Frontal cortex (tissue), 4 donors: Measurements from ENCODE around the gene PTGR2. TPM values are rescaled to one million over a fixed set of nuclear protein-coding genes. Genes with fewer than 3 reads are reported as not detected.
"Not testable (repeated sequence)": the region's sequence is repeated elsewhere in the genome, so short reads cannot be mapped to it uniquely, and the experiment has no call there.

Experiments used
- DNase-seq, 2 donors: peaks; one replicate each; pipeline ENCODE4 v3.0.0; 2012; ENCODE audit warnings: low spot score in 2 of 2
- FAIRE-seq: peaks from 2 replicates; lab custom pipeline; 2012; peaks lifted over from hg19 to GRCh38; lab: Jason Lieb, UNC
- total RNA-seq: library from RNA; depleted of rRNA; stranded (reverse); fragments of >200 nt; gene quantifications from one replicate; pipeline ENCODE4 v1.2.3, GENCODE V29; 2014
- donor health status: control.
- donor health status: control.
- donor health status: control.

The PTGR2 gene
- total RNA-seq, 1 donor from 2014 or later = 4.9 TPM

DNA sequence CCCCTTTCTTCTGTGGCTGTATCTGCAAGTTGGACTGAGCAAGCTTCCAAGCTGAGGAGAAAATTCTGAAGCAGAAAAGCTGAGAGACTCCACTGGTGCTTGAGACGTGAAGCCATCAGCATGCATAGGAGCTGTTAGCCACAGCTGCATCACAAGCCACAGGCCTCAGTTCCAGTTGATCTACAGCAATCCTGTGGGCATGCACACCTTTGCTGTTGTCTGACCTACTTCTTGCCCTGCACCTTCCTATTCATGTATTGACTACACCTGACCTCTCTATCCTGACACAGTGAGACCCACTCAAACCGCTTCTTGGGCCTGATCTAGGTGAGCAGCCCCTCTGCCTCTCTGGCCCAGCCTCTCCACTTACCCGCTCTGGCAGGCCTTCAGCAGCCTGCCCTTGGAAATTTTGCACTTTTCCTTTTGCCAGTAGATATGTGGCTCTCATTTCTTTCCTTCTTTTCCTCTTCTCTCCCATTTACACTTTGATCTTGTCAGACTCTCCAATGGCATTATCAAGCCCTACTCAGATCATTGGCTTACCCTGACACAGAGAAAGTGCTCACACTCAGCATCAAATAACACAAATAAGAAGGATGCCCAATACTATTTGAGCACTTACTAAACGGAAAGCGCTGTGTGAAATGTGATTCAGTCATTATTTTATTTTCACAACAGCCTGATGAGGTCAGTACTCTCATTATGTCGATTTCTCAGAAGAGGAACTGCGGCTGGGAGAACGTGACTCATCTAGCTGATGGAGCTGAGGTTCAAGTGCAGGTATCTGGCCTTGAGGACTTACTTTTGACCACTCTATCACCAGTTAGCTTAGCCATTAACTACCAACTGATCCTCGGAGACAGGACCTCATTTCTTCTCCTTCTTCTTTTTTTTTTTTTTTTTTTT is 21.9 kb upstream of the PTGR2 start:
- no peak for DNase-seq
- FAIRE-seq = no peak

DNA sequence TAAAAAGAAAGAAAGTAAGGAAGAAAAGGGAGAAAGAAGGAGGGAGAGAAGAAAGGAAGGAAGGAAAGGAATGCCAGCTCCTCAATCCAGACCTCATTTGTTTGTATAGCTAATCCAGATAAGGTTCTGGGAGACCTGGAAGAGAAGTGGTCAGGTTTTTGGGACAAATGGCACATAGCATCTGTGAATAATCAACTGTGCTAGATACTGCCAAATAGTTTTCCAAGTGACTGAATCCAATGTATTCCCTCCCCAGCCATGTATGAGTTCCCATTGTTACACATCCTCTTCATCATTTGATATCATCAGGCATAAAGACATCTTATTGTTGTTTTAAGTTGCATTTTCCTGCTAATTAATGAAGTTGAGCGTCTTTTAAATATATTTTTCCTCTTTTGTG is 18.6 kb upstream of the PTGR2 start:
- DNase-seq (no peak), FAIRE-seq (no peak)

- DNase-seq (no peak), FAIRE-seq (no peak)
These were observed 17.9 kb upstream of the PTGR2 start for GRCh38 chr14:73833530-73834260.

DNA sequence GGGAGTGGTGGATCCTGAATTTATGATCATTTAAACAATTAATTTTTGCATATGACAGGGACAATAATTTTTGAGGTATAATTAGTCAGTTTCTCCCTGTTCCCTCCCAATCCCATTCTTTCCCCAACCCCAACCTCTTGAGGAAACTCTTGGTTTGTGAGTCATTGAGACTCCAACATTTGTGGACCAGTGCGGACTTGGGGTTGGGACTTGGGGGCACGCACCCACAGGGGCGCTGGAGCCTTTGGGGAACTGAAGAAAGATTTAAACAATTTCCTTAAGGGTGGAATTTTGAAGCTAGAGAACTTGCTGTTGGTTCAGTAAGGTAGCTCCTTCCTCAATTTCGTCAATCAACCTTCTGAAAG is 17.4 kb upstream of the PTGR2 start:
- no peak for FAIRE-seq
- DNase-seq = no peak

GRCh38 chr14:73838293-73839034 is 13.2 kb upstream of the PTGR2 start:
- FAIRE-seq, DNase-seq: not testable (repeated sequence)

DNA sequence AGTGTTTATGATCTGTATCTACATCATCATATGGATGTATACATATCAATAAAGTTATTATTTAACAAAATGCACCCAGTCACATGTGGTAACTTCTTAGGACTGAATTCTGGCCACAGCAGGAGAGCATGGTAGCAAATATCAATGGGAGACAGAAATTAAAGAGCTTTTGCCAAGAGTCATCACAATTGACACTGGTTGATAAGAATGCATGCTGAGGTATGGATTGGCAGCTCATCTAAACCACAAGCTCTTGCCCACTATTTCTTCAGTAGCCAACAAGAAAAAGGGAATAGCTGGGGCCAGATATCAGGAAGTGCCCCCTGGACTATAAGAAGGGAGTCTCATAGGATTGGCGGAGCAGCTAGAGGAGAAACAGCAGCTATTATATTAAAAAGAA is 9.4 kb upstream of the PTGR2 start:
- DNase-seq (no peak), FAIRE-seq (no peak)

DNA sequence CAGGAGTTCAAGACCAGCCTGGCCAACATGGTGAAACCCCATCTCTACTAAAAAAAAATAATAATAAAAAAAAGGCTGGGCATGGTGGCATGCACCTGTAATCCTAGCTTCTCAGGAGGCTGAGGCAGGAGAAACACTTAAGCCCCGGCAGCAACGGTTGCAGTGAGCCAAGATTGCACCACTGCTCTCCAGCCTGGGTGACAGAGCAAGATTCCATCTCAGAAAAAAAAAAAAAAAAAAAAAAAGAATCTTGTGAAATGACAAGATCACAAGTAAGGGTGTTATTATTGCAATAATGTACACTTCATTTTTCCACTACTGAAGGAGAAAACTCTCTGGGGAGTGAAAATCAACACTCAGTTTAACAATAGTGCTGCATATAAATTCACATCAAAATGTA is 8.8 kb upstream of the PTGR2 start:
- no peak for DNase-seq
- no peak for FAIRE-seq

- DNase-seq = no peak
- no peak for FAIRE-seq
These were observed 8.3 kb upstream of the PTGR2 start for GRCh38 chr14:73843296-73843695.

- DNase-seq = no peak
- FAIRE-seq = no peak
These were observed 4.7 kb upstream of the PTGR2 start for GRCh38 chr14:73846947-73847346.

DNA sequence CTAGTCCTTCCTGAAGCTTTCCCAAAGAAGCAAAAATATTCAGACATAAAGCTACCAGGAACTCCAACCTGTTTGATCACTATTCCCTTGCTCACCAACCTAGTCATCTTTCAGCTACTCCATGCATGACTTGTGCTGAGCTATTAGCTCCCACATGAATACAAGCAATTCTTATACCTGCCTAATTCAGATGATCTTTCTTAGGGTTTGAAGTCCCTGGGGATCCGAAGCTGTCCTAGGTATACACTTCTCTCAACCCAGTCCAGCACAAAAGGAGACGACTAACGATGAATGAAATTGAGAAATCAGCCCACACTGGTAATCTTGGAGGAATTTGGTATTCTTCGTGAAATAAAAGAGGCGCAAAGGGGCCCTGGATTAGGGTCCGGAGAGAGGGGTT is 631 bp upstream of the PTGR2 start:
- no peak for DNase-seq
- FAIRE-seq = no peak

DNA sequence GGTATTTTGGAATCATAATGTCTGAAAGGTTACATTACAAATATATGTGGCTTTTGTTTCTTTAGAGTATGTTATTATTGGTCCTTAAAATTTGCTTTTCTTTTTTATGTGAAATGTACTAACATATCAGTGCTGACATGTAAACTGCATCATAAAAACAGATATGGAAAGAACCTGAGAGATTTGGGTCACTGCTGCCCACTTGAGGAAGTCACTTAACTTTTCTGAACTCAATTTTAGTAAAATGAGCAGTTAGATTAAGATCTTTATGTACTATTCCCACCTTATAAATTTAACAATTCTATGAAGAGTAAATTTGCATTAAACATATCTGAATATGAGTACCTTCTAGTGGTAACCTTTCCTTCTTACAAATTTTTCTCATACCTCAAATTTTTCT is 7.5 kb downstream of the PTGR2 start:
- FAIRE-seq = no peak

DNA sequence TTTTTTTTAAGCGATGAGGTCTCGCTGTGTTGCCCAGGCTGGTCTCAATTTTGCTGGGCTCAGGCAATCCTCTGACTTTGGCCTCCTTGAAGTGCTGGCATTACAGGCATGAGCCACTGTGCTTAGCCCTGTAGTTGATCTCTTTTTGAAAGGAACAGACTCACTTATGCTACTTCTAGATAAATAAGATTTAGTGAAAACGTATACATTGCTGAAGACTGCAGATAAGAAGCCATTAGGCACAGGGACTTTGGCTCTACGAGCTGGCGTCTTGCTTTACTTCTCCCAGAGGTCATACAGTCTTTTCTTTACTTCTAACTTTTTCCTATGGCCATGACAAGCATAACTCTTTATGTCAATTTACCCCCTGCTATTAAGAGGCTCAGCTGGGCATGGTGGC is 9.4 kb downstream of the PTGR2 start:
- FAIRE-seq (no peak), DNase-seq (no peak)

More for the DNA sequence above, 7.5 kb downstream of the PTGR2 start:
- no peak for DNase-seq

DNA sequence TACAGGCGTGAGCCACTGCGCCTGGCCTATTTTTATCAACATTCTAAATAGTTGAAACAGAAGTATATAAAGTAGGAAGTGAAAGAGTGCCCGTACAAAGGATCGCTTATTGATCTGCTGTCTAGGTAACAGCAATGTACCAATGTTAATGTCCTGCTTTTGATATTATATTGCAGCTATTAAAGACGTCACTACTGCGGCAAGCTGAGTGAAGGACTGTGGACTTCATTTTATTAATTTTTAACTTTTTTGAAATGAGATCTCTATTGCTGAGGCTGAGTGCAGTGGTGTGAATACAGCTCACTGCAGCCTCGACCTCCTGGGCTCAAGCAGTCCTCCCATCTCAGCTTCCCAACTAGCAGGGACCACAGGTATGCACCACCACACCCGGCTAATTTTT is 10.8 kb downstream of the PTGR2 start:
- FAIRE-seq = no peak
- DNase-seq = no peak

DNA sequence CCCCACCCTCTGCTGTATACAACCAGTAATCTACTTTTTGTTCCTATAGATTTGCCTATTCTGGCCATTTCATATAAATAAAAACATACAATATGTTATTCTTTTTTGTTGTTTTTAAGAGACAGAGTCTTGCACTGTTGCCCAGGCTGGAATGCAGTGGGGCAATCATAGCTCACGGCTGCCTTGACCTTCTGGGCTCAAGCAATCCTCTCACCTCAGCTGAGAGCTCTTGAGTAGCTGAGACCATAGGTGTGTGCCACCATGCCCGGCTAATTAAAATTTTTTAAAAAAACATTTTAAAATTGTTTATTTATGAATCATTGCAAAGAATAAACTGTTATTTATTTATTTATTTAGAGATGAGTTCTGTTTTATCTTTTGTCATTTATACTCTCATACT is 11.6 kb downstream of the PTGR2 start:
- FAIRE-seq (no peak), DNase-seq (no peak)

GRCh38 chr14:73865534-73866113 is 14.0 kb downstream of the PTGR2 start:
- FAIRE-seq = no peak
- no peak for DNase-seq

GRCh38 chr14:73869754-73870153 is 18.1 kb downstream of the PTGR2 start:
- not testable (repeated sequence) for FAIRE-seq

DNA sequence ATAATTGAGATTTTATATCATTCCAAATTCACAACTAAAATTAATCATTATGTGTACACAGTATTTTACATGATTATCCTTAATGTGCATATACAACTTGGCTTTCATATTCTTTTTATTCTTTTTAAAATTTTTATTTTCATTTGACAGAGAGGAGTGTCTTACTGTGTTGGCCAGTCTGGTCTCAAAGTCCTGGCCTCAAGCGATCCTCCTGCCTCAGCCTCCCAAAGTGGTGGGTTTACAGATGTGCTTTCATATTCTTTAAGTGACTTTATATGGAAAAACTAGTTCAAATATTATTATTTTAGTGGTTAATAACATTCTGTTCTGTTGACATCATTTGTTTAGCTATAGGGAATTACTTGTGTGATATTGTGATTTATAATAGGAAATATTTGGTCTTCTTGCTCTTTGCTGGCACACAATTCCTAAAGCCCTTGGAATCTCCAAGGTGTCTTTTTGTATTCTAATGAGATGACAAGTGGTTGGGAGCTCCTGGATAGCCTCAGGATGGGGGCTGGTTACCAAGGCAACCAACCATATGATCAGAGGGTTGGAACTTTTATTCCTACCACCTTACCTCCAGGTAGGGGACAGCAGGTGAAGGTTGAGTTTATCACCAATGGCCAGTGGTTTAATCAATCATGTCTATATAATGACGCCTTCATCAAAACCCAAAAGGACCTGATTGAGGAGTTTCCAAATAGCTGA is 19.0 kb downstream of the PTGR2 start:
- FAIRE-seq (no peak), DNase-seq (no peak)

More at GRCh38 chr14:73869754-73870153, 18.1 kb downstream of the PTGR2 start:
- DNase-seq = not testable (repeated sequence)

- FAIRE-seq (no peak), DNase-seq (no peak)
These were observed 22.0 kb downstream of the PTGR2 start for GRCh38 chr14:73873660-73874059.

DNA sequence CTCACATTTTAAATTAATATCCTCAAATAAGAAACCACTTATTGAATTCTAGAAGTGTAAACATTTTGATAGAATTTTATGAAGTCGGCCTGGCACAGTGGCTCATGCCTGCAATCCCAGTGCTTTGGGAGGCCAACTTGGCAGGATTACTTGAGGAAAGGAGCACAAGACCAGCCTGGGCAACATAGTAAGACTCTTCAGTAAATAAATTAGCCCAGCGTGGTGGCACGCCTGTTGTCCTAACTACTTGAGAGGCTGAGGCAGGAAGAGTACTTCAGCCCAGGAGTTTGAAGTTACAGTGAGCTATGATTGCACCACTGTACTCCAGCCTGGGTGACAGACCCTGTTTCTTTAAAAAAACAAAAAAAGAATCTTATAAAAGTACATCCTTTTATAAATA is 26.2 kb downstream of the PTGR2 start:
- no peak for FAIRE-seq
- DNase-seq = no peak

DNA sequence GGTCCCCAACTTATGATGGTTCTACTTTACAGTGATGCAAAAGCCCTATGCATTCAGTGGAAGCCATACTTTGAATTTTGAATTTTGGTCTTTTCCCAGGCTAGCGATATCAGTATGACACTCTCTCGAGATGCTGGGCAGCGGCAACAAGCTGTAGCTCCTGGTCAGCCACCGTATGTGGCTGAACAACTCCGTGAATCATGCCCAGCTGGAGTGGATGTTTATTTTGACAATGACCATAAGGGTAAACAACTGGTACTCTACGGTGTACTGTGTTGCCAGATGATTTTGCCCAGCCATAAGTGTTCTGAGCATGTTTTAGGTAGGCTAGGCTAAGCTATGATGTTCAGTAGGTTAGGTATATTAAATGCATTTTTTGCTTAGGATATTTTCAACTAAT is 26.8 kb downstream of the PTGR2 start:
- DNase-seq = no peak

More for the DNA sequence above, 26.8 kb downstream of the PTGR2 start:
- FAIRE-seq = no peak
